ENCODE data around the gene INHBB. TPM values are rescaled to one million over a fixed set of nuclear protein-coding genes. Genes with fewer than 3 reads are reported as not detected.

Gene INHBB
- total RNA-seq, 1 experiment from 2014 or later: 3.9 TPM

- Histone ChIP-seq H3K9me3 (no peaks in the 10 kb centered on the region), H3K27me3 (peaks cover 6% of the 10 kb centered on the region; the same call in 1 of the 2 replicates), H3K4me3 (peak overlapping the region; percentile 1), H3K36me3 (no peaks in the 10 kb centered on the region)
- DNase-seq: peak; percentile 18
Measured at GRCh38 chr2:120346667-120347358, 877 bp downstream of the INHBB start.

GRCh38 chr2:120347396-120348060 lies 1.6 kb downstream of the INHBB start:
- H3K27me3 ChIP-seq: peaks cover 6% of the 10 kb centered on the region; the same call in 1 of the 2 replicates
- no peak overlapping the region for H3K4me3 ChIP-seq
- H3K36me3 ChIP-seq: no peaks in the 10 kb centered on the region

GRCh38 chr2:120348134-120348736 lies 2.3 kb downstream of the INHBB start:
- Histone ChIP-seq H3K36me3 (no peaks in the 10 kb centered on the region), H3K4me3 (no peak overlapping the region), H3K27me3 (peaks cover 6% of the 10 kb centered on the region; the same call in 1 of the 2 replicates), H3K9me3 (no peaks in the 10 kb centered on the region)
- DNase-seq: no peak

More at GRCh38 chr2:120347396-120348060, 1.6 kb downstream of the INHBB start:
- no peaks in the 10 kb centered on the region for H3K9me3 ChIP-seq
- DNase-seq: no peak

- DNase-seq: no peak
- Histone ChIP-seq H3K9me3 (no peaks in the 10 kb centered on the region), H3K4me3 (no peak overlapping the region), H3K27me3 (peaks cover 6% of the 10 kb centered on the region; the same call in 1 of the 2 replicates), H3K36me3 (no peaks in the 10 kb centered on the region)
Measured at GRCh38 chr2:120348737-120349439, 3.0 kb downstream of the INHBB start.

- Histone ChIP-seq H3K27me3 (peaks cover 6% of the 10 kb centered on the region; the same call in 1 of the 2 replicates), H3K36me3 (no peaks in the 10 kb centered on the region), H3K4me3 (no peak overlapping the region), H3K9me3 (no peaks in the 10 kb centered on the region)
- no peak for DNase-seq
Measured at GRCh38 chr2:120349440-120349921, 3.5 kb downstream of the INHBB start.

GRCh38 chr2:120350080-120350479 lies 4.1 kb downstream of the INHBB start:
- DNase-seq: no peak
- Histone ChIP-seq H3K27me3 (peaks cover 6% of the 10 kb centered on the region; the same call in 1 of the 2 replicates), H3K4me3 (no peak overlapping the region)

GRCh38 chr2:120350801-120351320 lies 4.9 kb downstream of the INHBB start:
- DNase-seq: no peak
- H3K4me3 ChIP-seq: no peak overlapping the region
- no peaks in the 10 kb centered on the region for H3K36me3 ChIP-seq
- peaks cover 6% of the 10 kb centered on the region; the same call in 1 of the 2 replicates for H3K27me3 ChIP-seq
- no peaks in the 10 kb centered on the region for H3K9me3 ChIP-seq

More at GRCh38 chr2:120350080-120350479, 4.1 kb downstream of the INHBB start:
- H3K36me3 ChIP-seq: no peaks in the 10 kb centered on the region
- H3K9me3 ChIP-seq: no peaks in the 10 kb centered on the region

- no peaks in the 10 kb centered on the region for H3K36me3 ChIP-seq
- no peaks in the 10 kb centered on the region for H3K27me3 ChIP-seq
- DNase-seq: no peak
- no peaks in the 10 kb centered on the region for H3K9me3 ChIP-seq
- H3K4me3 ChIP-seq: no peak overlapping the region
Measured at GRCh38 chr2:120352696-120353590, 7.0 kb downstream of the INHBB start.

GRCh38 chr2:120353591-120353898 lies 7.6 kb downstream of the INHBB start:
- no peaks in the 10 kb centered on the region for H3K9me3 ChIP-seq
- DNase-seq: no peak
- no peak overlapping the region for H3K4me3 ChIP-seq
- no peaks in the 10 kb centered on the region for H3K36me3 ChIP-seq
- no peaks in the 10 kb centered on the region for H3K27me3 ChIP-seq

GRCh38 chr2:120353931-120354330 lies 8.0 kb downstream of the INHBB start:
- Histone ChIP-seq H3K9me3 (no peaks in the 10 kb centered on the region), H3K27me3 (no peaks in the 10 kb centered on the region), H3K4me3 (no peak overlapping the region), H3K36me3 (no peaks in the 10 kb centered on the region)
- DNase-seq: no peak

- Histone ChIP-seq H3K27me3 (no peaks in the 10 kb centered on the region), H3K36me3 (no peaks in the 10 kb centered on the region), H3K4me3 (no peak overlapping the region), H3K9me3 (no peaks in the 10 kb centered on the region)
- DNase-seq: no peak
Measured at GRCh38 chr2:120354467-120354866, 8.5 kb downstream of the INHBB start.

- H3K27me3 ChIP-seq: no peaks in the 10 kb centered on the region
Measured at GRCh38 chr2:120354935-120355779, 9.2 kb downstream of the INHBB start.

GRCh38 chr2:120355780-120356266 lies 9.9 kb downstream of the INHBB start:
- Histone ChIP-seq H3K27me3 (no peaks in the 10 kb centered on the region), H3K9me3 (no peaks in the 10 kb centered on the region), H3K36me3 (no peaks in the 10 kb centered on the region), H3K4me3 (no peak overlapping the region)
- no peak for DNase-seq

More at GRCh38 chr2:120354935-120355779, 9.2 kb downstream of the INHBB start:
- no peak for DNase-seq
- Histone ChIP-seq H3K36me3 (no peaks in the 10 kb centered on the region), H3K9me3 (no peaks in the 10 kb centered on the region), H3K4me3 (no peak overlapping the region)

- no peaks in the 10 kb centered on the region for H3K36me3 ChIP-seq
- H3K27me3 ChIP-seq: no peaks in the 10 kb centered on the region
- H3K4me3 ChIP-seq: no peak overlapping the region
- DNase-seq: no peak
- no peaks in the 10 kb centered on the region for H3K9me3 ChIP-seq
Measured at GRCh38 chr2:120357768-120358167, 11.8 kb downstream of the INHBB start.
